Measurements from ENCODE around the gene PON1.

The PON1 gene

DNA sequence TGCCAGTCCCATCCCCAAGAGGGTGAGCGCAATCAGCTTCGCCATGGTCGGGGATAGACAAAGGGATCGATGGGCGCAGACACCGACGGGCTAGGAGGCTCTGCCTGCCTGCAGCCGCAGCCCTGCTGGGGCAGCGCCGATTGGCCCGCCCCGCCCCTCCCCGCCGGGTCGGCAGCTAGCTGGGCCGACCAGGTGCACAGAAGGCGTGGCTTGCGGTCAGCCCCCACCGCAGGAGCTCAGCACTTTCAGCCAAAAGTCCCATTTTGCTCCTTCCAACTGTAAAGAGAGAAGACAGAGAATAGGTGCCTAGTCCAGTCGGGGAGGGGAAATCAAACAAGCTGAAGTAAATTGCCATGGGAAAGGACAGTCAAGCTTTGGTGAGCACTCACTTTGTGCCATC, at the start of gene PON1:
Gene PON1, minus strand, starts transcription at position 102 of the 400 bp plus-strand sequence. Its CDS starts 57 bp downstream, at position 45.
- no peak for DNase-seq (ENCODE audit: low read depth in 4 of 4, low spot score in 1 of 4)

DNA sequence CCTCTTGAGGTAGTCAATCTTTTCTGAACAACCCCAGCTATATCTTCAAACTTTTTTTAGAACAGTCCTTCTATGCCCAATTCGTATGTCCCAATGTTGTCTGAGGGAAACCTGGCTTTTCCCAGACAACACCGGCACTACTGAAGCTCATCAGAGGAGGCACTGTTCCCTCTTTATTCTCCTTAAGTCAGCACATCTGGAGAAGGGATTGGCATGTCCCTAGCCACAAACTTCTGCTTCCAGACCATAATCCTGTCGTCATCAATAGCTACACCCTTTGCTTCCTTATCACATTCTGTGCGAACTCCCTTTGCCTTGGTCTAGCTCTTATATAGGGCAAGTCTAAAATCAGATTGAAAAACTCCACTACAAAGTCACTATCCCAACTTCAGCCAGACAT, 49.0 kb upstream of the PON1 start:
- DNase-seq (ENCODE audit: low read depth in 4 of 4, low spot score in 1 of 4), result no peak

DNA sequence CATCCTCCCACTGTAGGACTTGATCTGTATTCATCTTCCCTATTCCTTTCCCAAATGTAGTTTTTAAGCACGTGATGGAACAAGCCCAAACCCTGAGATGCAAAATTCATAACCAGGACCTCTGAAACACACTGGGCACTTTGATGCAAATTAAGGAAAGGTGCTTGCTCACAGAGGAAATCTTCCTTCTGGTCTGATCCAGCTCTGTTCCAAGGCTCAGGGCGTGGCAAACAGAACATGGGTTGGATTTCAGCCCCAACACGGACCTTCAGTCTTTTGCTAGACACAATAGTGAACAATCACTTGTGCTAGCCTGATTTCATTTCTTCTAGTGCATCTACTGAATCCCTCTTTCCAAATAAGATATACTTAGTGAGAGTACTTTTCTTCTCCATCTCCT, 43.9 kb upstream of the PON1 start:
- DNase-seq (ENCODE audit: low read depth in 4 of 4, low spot score in 1 of 4), result no peak

DNA sequence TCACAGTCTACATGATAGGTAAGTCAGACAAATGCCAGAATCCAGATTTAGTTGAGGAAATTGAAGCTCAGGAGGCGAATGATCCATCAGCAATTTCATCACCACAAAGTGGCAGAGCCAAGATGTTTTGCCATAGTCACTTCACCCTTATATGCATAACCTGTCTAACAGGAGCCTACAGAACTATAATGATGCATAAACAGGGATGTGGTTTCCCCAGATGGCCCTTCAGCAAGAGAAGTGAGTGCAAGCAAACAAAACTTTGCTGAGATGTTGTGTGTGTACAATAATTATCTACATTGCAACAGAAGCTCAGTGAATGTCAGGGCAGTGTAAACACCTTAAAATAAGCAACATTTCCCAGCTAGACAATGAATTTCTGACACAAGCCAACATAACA, 43.3 kb upstream of the PON1 start:
- no peak for DNase-seq (ENCODE audit: low read depth in 4 of 4, low spot score in 1 of 4)

DNA sequence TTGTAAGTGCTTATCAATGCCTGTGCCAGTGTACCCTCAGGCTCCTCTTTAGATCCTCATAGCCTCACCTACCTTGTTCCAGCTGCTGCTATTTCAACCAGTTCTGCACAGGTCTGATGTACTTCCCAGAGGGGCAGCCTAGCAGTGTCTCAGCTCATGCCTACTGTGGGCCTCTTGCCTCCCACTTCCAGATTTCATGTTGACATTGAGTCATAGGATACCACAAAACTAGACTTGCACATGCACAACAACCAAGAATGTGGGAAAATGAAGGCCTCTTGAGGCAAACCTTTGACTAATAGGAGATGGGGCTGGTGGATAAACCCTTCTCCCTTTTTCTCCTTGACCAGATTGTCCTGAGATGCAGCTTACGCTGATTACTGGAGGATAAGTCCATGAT, 40.8 kb upstream of the PON1 start:
- no peak for DNase-seq (ENCODE audit: low read depth in 4 of 4, low spot score in 1 of 4)

DNA sequence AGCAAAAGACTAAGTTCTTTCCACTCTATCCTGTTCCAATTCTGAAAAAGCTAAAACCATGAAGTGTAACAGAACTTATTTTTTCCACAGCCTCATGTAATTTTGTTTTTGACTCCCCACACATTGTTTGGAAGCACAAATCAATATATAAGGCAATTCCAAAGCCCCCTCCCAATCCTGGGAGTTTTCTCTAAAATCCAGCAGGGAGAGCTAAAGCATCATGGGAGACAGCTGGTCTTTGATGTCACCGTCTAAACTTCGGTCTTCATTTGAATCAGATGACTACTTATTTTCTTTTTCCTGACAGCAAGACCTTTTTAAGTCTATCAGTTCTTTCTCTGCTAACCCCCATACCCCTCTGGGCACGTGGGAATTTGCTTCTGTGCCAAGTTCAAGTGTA, 33.3 kb upstream of the PON1 start:
- DNase-seq (ENCODE audit: low read depth in 4 of 4, low spot score in 1 of 4), result no peak

DNA sequence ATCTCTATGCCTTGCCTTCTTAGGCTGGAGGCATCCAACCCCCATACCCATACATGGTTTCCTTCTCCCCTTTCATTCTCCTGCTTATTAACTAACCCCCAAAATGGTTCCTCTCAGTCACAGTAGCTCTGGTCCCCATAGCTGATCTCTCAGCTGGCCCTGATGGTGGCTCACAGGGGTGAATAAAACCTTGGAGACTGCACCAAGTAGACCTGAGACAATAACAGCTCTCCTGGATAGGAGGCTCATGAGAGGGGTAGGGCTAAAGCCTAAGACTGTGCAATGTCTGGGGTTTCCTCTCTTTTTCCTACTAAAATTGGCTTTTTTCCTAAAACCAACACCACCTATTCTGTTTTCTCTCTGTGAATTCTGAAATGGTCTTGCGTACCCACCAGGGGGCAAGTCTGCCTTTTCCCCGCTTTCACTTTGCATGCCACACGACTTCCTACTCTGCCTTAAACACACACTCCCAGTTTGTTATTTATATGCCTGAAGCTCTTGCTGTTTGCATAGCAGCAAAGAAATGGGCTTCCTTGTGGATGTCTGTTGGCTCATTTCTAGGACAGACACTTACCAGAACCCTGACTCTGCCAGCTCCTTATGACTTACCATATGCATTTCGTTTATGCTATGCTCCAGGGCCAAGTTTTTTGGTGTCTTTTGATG, 18.4 kb upstream of the PON1 start:
- no peak for DNase-seq (ENCODE audit: low read depth in 4 of 4, low spot score in 1 of 4)

DNA sequence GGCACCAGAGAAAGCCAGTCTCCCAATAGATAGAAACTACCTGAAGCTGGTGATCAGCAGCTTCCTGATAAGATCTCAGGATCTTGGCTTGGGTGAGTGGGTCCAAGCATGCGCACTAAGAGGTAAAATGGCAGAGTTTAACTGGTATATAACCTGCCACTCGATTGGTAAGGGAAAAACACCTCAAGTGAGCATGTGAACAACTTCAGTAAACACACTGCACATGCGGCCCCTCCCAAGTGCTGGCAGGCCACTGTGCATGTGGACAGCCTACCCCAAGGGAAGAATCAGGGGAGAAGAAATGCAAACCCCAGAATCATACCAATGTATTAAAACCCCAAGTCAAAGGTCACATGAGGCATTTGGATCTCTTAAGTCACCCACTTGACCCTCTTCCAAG, 17.7 kb upstream of the PON1 start:
- DNase-seq (ENCODE audit: low read depth in 4 of 4, low spot score in 1 of 4), result no peak

DNA sequence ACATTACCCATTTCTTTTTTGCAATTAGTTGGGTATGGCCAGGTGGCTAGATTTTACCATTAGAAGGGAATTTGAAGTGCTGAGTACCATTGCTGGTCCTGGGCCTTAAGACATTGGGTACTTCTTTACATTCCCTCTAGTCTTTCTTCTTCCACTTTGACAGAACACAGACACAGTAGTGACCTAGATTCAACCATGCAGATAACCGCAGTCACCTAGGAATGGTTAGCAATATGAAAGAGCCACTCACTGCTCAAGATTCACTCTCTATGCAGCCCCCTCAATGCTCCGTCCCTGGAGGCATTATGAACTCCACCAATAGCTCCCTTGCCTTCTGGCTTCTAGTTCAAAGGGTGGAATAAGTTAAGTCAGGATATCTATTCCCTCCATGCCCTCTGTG, 16.2 kb upstream of the PON1 start:
- DNase-seq (ENCODE audit: low read depth in 4 of 4, low spot score in 1 of 4), result no peak

DNA sequence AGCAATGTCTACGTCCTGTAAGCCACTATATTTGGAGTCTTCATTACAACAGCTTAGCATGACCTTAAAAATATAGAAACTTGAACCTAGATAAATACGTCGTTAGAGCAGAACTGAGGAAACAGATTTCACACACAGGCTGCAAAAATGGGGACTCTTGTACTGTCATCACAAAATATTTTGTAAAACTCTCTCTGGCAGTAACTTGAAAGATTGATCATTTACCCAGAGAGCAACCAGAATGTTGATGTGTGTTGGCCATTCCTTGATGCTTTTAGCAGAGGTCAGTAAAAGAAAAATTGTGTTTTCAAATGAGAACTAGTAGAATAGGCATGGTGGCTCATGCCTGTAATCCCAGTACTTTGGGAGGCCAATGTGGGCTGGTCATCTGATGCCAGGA, 14.5 kb upstream of the PON1 start:
- no peak for DNase-seq (ENCODE audit: low read depth in 4 of 4, low spot score in 1 of 4)

DNA sequence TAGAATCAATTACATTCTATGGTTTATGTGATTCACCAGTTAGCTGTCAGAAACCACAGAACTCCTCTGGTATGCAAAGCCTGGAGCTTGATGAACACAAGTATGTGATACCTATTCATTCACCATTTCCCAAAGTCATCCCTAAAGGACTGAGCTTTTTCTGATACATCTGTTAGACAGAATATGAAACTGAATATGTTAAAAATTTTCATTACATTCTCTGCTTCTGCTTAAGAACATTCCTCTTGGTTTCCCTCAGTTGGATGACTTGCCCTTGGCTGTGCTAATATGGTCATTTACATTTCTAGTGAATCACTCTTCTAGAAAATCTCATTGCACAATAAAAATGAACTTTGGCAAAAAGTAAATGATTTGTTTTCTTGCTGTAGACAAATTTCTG, 10.8 kb upstream of the PON1 start:
- DNase-seq (ENCODE audit: low read depth in 4 of 4, low spot score in 1 of 4), result no peak

DNA sequence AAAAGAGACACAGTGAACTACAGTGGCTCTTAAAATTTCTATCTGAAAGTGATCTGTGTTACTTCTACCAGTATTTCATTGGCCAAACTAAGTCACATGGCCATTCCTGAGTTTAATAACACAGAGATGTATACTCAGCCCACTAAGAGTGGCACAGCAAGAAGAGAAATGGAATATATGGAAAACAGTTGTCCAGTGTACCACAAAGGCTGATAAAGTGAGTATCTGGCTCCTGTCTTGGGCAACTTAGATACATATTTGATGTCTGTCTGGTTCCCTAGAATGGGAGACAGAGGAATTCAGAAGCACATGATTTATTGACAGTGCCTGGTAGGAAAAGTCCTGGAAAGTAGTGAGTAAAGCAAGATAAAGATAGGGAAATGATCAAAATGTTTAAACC, 10.1 kb upstream of the PON1 start:
- DNase-seq (ENCODE audit: low read depth in 4 of 4, low spot score in 1 of 4), result no peak

DNA sequence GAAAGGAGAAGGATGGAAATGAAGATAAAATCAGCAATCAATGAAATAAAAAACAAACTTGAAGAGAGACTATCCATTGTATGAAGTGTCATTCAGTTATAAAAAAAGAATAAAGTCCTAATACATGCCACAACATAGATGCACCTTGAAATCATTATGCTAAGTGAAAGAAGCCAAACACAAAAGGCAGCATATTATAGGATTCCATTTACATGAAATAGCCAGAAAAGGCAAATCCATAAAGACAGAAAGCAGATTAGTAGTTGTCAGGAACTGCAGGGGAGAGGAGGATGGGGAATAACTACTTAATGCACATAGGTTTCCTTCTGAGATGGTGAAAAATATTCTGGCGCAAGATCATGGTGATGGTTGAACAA, 6.6 kb upstream of the PON1 start:
- no peak for DNase-seq (ENCODE audit: low read depth in 4 of 4, low spot score in 1 of 4)

DNA sequence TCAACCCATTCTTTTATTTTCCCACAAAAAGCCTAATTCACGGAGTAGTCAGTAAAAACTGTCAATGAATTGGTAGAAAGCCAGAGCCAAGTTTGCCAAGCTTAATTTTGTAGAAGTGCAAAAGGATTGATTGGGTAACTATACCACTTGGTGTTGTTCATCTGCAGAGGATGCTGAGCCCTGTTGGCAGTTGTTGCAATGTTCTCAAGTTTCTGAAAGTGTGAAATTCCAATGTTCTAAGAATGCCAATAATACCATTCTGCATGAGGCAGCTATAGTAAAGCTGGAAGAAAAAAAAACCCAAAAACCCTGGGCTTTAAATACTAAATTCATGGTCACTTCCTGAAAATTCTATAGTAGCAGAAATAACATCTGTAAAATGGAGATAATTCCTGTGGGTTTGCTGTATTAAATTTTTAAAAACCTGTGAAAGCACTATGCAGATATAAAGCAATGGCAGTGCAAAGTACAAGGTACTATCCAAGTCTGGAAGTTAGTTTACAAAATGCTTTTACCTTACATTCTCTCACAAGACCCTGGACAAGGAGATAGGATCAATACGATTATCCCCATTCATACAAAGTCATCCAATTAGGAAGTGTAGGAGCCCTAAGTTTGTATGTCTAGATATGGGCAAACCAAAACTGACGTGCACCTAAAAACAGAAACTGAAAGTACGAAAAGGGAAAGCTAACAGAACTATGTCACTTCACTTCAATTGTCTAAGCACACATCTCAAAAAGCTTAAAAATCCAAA, 6.0 kb upstream of the PON1 start:
- no peak for DNase-seq (ENCODE audit: low read depth in 4 of 4, low spot score in 1 of 4)

DNA sequence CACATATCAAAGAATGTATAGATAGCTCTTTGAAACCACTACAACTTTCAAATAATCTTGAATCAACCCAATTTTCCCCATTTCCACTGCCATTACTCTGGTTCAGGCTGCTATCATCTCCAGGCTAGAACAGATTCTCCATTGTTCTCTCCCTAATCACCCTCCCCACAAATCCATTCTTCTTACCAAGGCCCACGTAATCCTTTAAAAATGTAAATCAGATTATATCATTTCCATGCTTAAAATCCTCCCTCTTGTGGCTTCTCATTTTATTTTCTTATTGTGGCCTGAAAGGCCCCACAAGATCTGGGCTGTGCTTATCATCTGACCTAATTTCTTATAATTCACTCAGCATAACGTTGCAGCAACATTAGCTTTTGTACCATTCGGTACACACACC, 3.0 kb upstream of the PON1 start:
- no peak for DNase-seq (ENCODE audit: low read depth in 4 of 4, low spot score in 1 of 4)

DNA sequence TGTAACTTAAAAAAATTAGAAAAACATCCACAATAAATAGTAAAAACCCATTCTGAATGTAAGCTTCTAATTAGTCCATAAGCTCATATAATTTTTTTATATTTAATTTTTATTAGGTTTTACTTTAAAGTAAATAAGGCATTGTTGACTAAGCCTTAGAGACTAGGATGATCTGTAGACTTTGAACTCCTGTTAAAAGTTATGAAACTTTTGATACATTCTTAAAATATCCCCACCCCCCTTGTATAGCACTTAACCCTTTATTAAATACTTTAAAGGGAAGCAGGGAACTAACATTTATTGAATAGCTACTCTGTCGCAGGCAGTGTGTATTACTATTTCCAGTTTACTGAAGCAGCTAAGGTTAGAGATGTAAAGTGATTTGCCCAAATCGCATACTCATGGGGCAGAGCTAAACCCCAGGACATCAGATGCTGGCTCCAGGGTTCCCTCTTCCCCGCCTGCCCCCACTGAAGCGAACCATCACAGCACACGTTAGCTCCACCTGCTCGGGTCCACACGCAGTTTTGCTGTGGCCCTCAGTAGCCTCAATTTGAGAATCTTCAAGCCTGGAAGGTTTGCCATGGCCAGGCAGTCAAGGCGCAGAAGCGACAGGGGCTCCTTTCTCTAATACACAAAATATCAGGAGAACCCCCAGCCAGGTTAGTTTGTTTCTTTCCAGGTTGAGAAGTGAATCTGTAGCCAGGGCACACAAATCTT, 762 bp downstream of the PON1 start:
- DNase-seq (ENCODE audit: low read depth in 4 of 4, low spot score in 1 of 4), result no peak

DNA sequence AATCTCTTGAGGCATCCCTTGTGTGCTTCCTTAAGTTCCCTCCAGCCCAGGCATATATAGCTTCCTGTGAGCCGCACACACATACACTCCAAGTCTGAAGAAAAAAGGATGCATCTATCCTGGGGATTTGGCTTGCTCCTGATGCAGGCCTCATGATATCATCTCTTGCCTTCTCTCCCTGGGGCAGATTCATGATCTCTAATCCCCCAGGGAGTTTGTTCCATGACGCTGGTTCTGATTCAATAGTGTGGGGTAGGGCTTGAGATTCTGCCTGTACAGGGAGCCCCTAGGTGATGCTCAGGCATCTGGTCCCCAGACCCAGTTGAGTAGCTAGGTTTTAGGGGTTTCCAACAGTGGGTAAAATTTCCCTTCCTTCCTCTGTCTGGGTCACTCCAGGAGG, 1.5 kb downstream of the PON1 start:
- DNase-seq (ENCODE audit: low read depth in 4 of 4, low spot score in 1 of 4), result no peak

DNA sequence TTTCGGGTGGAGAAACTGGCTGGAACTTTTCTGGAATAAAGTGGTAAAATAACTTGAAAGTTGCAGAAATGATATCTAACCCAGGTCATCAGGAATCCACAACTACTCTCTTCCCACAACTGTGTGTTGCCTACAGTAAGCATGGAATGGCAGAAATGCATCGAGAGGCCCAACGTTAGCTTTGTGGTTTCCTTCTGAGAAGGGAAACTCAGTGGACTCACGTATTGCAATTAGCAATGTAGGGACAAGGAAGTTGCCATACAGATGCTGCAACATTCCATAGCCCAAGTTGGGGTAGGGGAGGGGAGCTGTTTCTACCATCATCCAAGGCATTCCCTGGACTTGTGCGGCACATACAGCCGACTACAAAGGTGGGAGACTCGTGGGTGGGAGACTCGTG, 1.9 kb downstream of the PON1 start:
- no peak for DNase-seq (ENCODE audit: low read depth in 4 of 4, low spot score in 1 of 4)

DNA sequence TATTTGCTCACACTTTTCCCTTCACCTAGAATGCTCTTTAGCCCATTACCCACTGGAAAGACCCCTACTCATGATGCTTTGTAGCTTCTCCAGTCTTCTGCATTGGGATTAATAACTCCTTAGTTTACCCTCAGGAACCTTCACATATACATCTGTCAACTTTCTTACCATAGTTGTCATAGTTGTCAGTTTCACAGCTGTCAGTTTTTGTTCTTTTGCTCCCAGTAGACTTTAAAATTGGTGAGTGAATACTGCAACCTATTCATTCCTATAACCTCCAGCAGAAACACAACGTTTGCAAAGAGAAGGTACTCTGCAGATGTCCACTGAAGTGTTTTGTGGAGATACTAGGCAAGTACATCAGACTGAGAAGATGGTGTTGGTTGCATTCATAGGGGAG, 2.6 kb downstream of the PON1 start:
- no peak for DNase-seq (ENCODE audit: low read depth in 4 of 4, low spot score in 1 of 4)

DNA sequence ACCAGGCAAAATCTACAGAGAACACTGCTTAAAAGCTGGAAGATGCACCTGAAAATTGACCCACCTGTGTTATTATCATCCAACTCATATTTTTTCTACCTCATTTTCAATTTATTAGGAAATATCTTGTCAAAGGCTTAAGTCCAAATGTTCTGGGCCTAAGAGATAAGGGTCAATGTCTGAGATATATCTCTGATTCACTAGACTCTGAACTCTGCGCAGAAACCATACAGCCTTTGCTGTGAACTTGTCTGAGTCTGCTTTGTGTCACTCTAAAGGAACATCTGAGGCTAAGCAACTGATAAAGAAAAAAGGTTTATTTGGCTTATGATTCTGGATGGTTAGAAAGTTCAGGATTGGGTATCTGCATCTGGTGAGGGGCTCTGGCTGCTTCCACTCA, 3.7 kb downstream of the PON1 start:
- no peak for DNase-seq (ENCODE audit: low read depth in 4 of 4, low spot score in 1 of 4)

DNA sequence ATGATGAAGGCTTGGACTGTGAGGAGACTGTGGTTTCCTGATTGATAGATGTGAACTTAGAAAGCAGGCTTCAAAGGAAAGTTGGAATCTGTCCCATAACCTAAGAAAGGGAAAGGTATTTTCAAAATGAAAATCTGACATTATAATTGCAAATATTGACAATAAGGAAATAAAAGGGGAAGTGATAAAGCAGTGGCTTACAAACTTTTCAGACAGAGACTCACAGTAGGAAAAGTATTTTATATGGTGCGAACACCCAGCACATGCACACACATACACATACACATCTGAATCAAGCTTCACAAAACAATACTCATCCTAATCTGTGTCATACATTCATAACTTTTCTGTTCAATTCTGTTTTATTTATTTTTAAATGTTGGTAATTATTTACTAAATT, 4.8 kb downstream of the PON1 start:
- no peak for DNase-seq (ENCODE audit: low read depth in 4 of 4, low spot score in 1 of 4)

DNA sequence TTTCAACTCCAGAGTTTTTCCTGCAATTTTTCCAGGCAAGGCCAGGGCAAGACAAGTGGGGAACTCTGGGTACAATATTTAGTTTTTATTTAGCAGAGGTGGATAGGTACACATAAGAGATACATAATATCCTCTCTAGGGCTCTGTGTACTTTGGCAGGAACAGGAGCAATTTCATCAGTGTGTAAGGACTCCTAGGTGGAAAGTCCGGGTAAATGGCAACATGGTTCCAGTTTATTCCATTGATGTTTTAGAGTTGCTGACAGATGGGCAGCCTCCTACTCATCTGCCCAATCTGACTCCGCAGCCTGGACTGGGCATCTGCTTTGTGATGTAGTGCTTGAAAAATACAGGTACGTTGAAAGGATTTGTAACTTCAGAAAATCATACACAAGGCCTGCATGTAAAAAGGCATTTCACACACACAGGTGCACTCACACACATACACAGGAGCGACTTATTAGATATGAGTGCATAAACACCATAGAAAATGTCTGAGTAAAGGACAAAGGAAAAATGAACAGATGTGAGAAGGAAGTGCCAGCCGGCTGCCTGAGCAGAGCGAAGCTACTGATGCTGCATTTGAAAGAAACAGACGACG, 5.7 kb downstream of the PON1 start:
- DNase-seq (ENCODE audit: low read depth in 4 of 4, low spot score in 1 of 4), result no peak
